K562 (cell line): ENCODE measurements around the gene PAX2. TPM values are rescaled to one million over a fixed set of nuclear protein-coding genes. Genes with fewer than 3 reads are reported as not detected.

Source experiments
- ATAC-seq: fragments of 200-7000 bp; cut with Tn5 transposase; 3 replicates; pipeline ENCODE4 v1.9.1; 2020; ENCODE audit warnings: moderate library complexity
- BruUV-seq: library from RNA; stranded (reverse); fragments of 400-500 nt; replicated peaks from 2 replicates; lab custom pipeline; 2021; lab: Mats Ljungman, UMichigan
- CTCF ChIA-PET: fragments of 300-600 bp; formaldehyde crosslinking; extraction: SDS; loops from one replicate; lab custom pipeline; 2021; ENCODE audit warnings: low intra/inter-chr PET ratio; lab: Yijun Ruan, JAX
- POLR2A ChIA-PET: fragments of 300-600, 350-650 bp; sonication (Branson Sonifier 250); formaldehyde crosslinking; extraction: SDS; loops from one replicate; lab custom pipeline; 2021; ENCODE audit warnings: antibody characterized with exemption, inconsistent platforms; lab: Yijun Ruan, JAX
- DNase-seq, 4 experiments: peaks; one replicate each; pipeline versions ENCODE4 v3.0.0 to v3.0.0-alpha.2; 2011 to 2018; ENCODE audit warnings: low spot score in 3 of 4, mixed read lengths in 3 of 4; ENCODE audit errors: extremely low read depth in 1 of 4
- FAIRE-seq: peaks from 2 replicates; lab custom pipeline; 2011; peaks lifted over from hg19 to GRCh38; lab: Jason Lieb, UNC
- H2AFZ ChIP-seq: 2 replicates; pipeline ENCODE4 v1.6.0; 2011; ENCODE audit warnings: low read depth, low read length, control low read depth, inconsistent platforms
- H3K27ac ChIP-seq: fragments of 200-600 bp; 3 replicates; pipeline ENCODE4 v1.8.0; 2011; ENCODE audit warnings: low read depth, mild to moderate bottlenecking, control low read depth, inconsistent platforms, low read length, moderate library complexity, mixed read lengths; ENCODE audit errors: extremely low read depth
- H3K27me3 ChIP-seq, 2 experiments: fragments of 300-600 bp in 1 of 2; 2 replicates in 1 of 2; 3 replicates in 1 of 2; pipeline versions ENCODE4 v1.6.0 to v1.8.0; 2011; ENCODE audit warnings: inconsistent platforms in 2 of 2, low read length in 2 of 2, mild to moderate bottlenecking in 1 of 2, mixed read lengths in 1 of 2, moderate library complexity in 1 of 2; ENCODE audit not compliant: control insufficient read depth in 2 of 2, insufficient read depth in 2 of 2
- H3K36me3 ChIP-seq: fragments of 300-600 bp; 3 replicates; pipeline ENCODE4 v1.8.0; 2011; ENCODE audit warnings: mild to moderate bottlenecking, low read length, inconsistent platforms; ENCODE audit not compliant: control insufficient read depth, insufficient read depth
- H3K4me1 ChIP-seq, 2 experiments: fragments of 200-600 bp in 1 of 2; replicated peaks in 1 of 2; 2 replicates in 1 of 2; 3 replicates in 1 of 2; pipeline versions ENCODE4 v1.5.1 to v1.8.0; 2011; ENCODE audit warnings: inconsistent platforms in 2 of 2, low read length in 2 of 2, mild to moderate bottlenecking in 1 of 2, mixed read lengths in 1 of 2, moderate library complexity in 1 of 2; ENCODE audit not compliant: control insufficient read depth in 2 of 2, insufficient read depth in 2 of 2
- H3K4me2 ChIP-seq: 2 replicates; pipeline ENCODE4 v1.6.1; 2011; ENCODE audit warnings: low read length, control low read depth, inconsistent platforms, mixed read lengths; ENCODE audit not compliant: insufficient read depth
- H3K4me3 ChIP-seq: fragments of 200-600 bp; sonication (generic), shearing (Covaris generic); 2 replicates; pipeline ENCODE4 v1.5.1; 2016; ENCODE audit warnings: control low read depth, inconsistent platforms
- H3K79me2 ChIP-seq: fragments of 200-600 bp; 3 replicates; pipeline ENCODE4 v1.8.0; 2011; ENCODE audit warnings: low read length, inconsistent platforms; ENCODE audit not compliant: control insufficient read depth, insufficient read depth
- H3K9ac ChIP-seq, 2 experiments: 2 replicates each; pipeline versions ENCODE4 v1.6.0 to v1.6.1; 2011; ENCODE audit warnings: low read depth in 2 of 2, low read length in 2 of 2, control low read depth in 1 of 2, inconsistent platforms in 1 of 2, mild to moderate bottlenecking in 1 of 2, mixed read lengths in 1 of 2; ENCODE audit not compliant: insufficient read depth in 1 of 2
- H3K9me1 ChIP-seq: one replicate; pipeline ENCODE4 v1.6.0; 2011; ENCODE audit warnings: inconsistent platforms, mild to moderate bottlenecking, low read length, moderate library complexity; ENCODE audit not compliant: control insufficient read depth, insufficient read depth
- H3K9me3 ChIP-seq: replicated peaks from 2 replicates; pipeline ENCODE4 v1.5.1; 2011; ENCODE audit warnings: low read depth, low read length, inconsistent platforms; ENCODE audit not compliant: control insufficient read depth, insufficient read depth
- H4K20me1 ChIP-seq: replicated peaks from 2 replicates; pipeline ENCODE4 v1.6.1; 2011; ENCODE audit warnings: low read length, inconsistent platforms, mixed read lengths; ENCODE audit not compliant: control insufficient read depth, insufficient read depth
- BDP1 ChIP-seq: IDR thresholded peaks from 3 replicates; pipeline ENCODE4 v1.6.1; 2011; ENCODE audit not compliant: insufficient read length, insufficient read depth
- MXD1 ChIP-seq: fragments of 250-450 bp; sonication (Bioruptor Pico); IDR thresholded peaks from 2 replicates; pipeline ENCODE4 v1.8.0; 2021; ENCODE audit warnings: borderline replicate concordance, mild to moderate bottlenecking, moderate library complexity; ENCODE audit not compliant: poor library complexity, severe bottlenecking
- NFXL1 ChIP-seq: fragments of 450-650 bp; formaldehyde crosslinking; IDR thresholded peaks from 2 replicates; pipeline ENCODE4 v1.4.0; 2021; ENCODE audit warnings: mild to moderate bottlenecking
- TCF15 ChIP-seq: fragments of 250-450 bp; sonication (Bioruptor Pico); IDR thresholded peaks from 2 replicates; pipeline ENCODE4 v1.8.0; 2022; ENCODE audit warnings: moderate library complexity, mild to moderate bottlenecking, inconsistent platforms
- ZNF512 ChIP-seq: IDR thresholded peaks from 2 replicates; pipeline ENCODE4 v1.6.1; 2016; ENCODE audit warnings: missing genetic modification characterization, missing compliant biosample characterization
- WGBS: fragments of 100-300 bp; shearing (Covaris generic); methylation state at CpG from one replicate; pipeline ENCODE4 v1.1.6; 2016; ENCODE audit warnings: low coverage, mixed read lengths; ENCODE audit not compliant: insufficient coverage; ENCODE audit errors: missing lambda C conversion rate; 5-methylcytosine and 5-hydroxymethylcytosine counted together
- in situ Hi-C: fragments of 300-500 bp; cut with MboI; formaldehyde crosslinking; loops from 4 replicates; pipeline ENCODE4 v1.15.0; 2018; ENCODE audit warnings: inconsistent platforms, mixed read lengths
- intact Hi-C: fragments of 100-400 bp; cut with micrococcal nuclease; formaldehyde crosslinking; loops from 2 replicates; pipeline ENCODE4 v1.14.2; 2022
- polyA plus RNA-seq, 8 experiments: library from polyadenylated mRNA; depleted of rRNA in 4 of 8; stranded (reverse) in 5 of 8; unstranded in 3 of 8; fragments of >200 nt; fragmentation: Nextera tagmentation in 2 of 8; fragmentation: Illumina TruSeq in 1 of 8; extraction: Ambion mirVana in 2 of 8; extraction: Trizol in 1 of 8; gene quantifications; 2 replicates each; pipeline versions ENCODE4 v1.2.1 to v1.2.3, GENCODE V29; 2011 to 2014; ENCODE audit warnings: inconsistent platforms in 1 of 8, missing spikeins in 1 of 8
- total RNA-seq, 7 experiments: library from RNA; depleted of rRNA in 6 of 7; stranded (reverse); fragments of >200 nt in 6 of 7; fragmentation: Illumina TruSeq in 2 of 7; extraction: Trizol in 2 of 7; gene quantifications; 2 replicates each; pipeline versions ENCODE4 v1.2.1 to v1.2.3, GENCODE V29; 2011 to 2021; ENCODE audit warnings: low replicate concordance in 1 of 7

The PAX2 gene
- total and polyA plus RNA-seq, 9 of the 15 experiments (the other 6 are each of a cell fraction or from before 2014, with no cell fraction given), result not detected

- Histone ChIP-seq H3K27ac (no peak overlapping the region), H3K4me3 (no peak overlapping the region)
Measured at GRCh38 chr10:100729862-100730724, 15.3 kb upstream of the PAX2 start.

More at GRCh38 chr10:100729862-100730724, 15.3 kb upstream of the PAX2 start:
- Histone ChIP-seq H3K36me3 (no peaks in the 10 kb centered on the region), H3K9ac (no peak overlapping the region), H3K9me3 (no peaks in the 10 kb centered on the region), H3K27me3 (peaks cover 14 to 46% of the 10 kb centered on the region in 2 experiments), H2AFZ (no peak overlapping the region), H4K20me1 (peaks cover 11% of the 10 kb centered on the region; the same call in 1 of the 2 replicates), H3K79me2 (no peaks in the 10 kb centered on the region), H3K4me2 (no peak overlapping the region), H3K9me1 (no peaks in the 10 kb centered on the region), H3K4me1 (peaks cover 0 to 17% of the 10 kb centered on the region in 2 experiments; a peak in 2 of 5 replicates)
- no peak for FAIRE-seq
- DNase-seq, result no peak
- CTCF ChIA-PET, result no interaction called here
- no peak for ATAC-seq
- no peak for TF ChIP-seq MXD1 (CRISPR knock-in tag)
- TF ChIP-seq BDP1, result no peak
- TF ChIP-seq TCF15, result no peak
- TF ChIP-seq ZNF512 (tag), result peak; percentile 61
- TF ChIP-seq NFXL1, result no peak
- POLR2A ChIA-PET, result no interaction called here
- WGBS, result 10% methylated on average over 23 of the region's 68 CpGs
- in situ Hi-C loops, result no loop called here
- BruUV-seq, result no TSS peak
- intact Hi-C loops, result loop anchor here (5.0 kb wide), 1 partner anchor 168 kb away; no protein-coding TSS in a partner anchor
